ENCODE results near the gene CDH13.

The CDH13 gene

DNA sequence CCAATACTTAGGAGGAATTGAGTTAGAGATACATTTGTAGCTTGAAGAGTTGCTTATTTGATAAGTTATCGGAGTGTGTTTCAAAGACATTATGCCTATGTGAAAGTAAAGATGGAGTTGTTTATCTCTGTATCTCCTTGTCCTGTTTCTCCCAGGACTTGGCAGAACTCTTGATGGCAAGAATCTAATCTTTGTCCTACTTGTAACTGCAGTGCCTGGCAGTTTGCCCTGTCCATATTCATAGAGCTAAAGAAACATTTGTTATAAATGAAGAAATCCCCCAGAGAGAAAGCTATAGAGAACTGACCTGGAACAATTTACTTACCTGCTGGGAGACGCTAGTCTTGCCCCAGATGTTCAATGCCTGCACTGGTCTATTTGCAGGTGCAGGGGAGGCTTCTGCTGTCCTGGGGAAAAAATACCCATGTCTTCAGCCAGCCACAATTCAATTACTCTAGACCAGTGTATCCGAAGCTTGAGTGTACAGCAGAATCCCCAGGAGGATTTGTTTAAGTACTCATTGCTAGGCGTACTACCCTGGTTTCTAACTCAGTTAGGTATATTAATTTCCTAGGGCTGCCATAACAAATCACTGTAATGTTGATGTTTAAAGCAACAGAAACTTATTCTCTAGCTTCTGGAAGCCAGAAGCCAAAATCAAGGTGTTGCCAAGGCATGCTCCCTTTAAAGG lies 771.0 kb downstream of the CDH13 start:
- no peak for DNase-seq

DNA sequence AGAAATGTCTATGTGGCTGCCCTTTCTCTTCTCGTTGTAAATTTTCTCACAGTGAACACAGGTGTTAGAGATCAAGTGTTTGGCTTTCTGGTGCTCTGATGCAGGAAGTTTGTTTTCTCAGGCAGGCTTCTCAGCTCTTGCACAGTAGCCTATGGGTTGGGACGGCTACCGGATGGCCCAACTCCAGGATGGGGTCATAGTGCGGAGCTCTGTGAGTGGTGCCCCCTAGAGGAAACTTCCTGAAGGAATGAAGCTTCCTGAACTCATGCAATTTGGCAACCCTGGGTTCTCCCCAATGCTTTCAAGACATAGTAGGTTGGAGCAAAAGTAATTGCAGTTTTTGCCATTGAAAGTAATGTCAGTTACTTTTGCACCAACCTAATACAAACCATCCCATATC lies 773.5 kb downstream of the CDH13 start:
- no peak for DNase-seq

DNA sequence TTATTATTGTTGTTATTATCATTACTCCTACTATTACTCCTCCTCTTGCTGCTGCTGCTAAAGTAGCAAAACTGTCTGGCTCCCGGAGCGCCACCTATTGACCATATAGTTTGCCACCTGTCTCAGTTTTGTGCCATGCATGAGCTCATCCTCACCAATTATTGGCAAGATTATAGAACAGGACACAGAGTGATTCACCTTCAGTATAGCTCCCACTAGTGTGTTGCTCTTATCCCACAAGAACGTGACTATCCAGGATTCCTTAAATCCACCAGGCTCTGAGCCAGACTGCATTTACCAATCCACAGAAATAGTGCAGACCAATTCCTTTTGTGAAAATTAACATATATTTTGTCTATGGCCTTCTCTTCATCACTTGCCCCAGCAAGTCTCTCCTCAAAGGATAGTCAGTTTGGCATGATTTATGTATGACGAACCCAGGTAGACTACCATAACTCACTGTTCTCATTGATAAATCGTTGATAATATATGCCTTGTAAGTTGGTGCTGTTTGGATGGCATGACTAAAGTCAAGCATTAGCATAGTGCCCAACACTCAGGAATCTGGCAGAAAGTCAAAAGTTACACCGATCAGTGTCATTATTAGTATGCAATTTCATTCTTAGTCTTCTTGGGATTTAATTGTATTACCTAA lies 775.5 kb downstream of the CDH13 start:
- DNase-seq, result no peak

DNA sequence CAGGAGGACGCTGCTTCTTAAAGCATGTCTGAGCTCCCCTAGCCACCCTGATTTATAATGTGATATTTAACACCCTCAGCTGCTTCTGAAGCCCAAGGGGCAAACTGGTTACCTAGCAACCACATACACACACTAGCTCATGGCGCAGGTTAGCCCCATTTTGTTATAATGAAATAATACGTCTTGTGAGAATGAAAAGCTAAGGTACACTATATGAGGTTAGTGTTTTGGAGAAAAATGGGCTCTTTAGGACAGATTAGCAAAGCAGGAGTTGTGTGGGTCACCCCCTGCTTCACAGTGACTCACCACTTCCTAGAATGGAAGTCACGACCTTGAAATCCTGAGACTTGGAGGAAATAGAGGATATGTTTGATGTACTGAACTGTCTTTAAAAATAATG lies 776.2 kb downstream of the CDH13 start:
- DNase-seq, result no peak

DNA sequence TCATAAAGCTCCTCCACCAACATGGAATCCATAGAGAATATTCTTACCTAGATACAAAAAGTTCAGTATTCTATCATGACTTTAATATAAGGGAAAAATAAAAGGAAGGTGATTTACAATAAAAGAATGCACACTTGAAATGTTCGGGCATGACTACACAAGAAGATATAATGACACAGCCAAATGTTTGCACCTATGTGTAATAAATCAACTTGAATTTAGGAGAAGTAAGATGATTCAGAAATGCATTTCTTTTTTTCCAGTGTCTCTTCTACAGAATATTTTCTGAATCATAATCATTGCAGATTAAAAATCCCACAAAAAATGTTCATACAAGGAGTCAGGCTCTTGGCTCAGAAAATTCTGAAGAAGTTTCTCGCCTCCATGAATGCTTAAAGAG lies 777.0 kb downstream of the CDH13 start:
- DNase-seq, result no peak

DNA sequence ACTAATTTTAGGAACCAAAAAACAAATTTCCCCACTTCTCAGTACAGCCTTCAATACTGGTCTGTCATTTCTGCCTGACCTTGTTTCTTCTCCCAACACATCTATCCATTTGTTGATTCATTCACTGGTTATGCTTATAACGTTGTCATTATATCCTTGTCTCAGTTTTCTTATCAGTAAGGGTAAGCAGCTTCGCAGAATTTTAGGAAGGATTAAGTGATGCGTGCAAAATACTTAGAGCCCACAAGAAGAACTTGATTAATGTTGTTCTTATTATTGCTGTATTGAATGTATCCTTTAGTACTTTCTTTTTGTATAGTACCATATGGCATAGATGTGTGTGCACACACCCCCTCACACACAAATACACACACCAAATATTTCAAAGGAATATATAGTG lies 777.5 kb downstream of the CDH13 start:
- DNase-seq, result no peak

DNA sequence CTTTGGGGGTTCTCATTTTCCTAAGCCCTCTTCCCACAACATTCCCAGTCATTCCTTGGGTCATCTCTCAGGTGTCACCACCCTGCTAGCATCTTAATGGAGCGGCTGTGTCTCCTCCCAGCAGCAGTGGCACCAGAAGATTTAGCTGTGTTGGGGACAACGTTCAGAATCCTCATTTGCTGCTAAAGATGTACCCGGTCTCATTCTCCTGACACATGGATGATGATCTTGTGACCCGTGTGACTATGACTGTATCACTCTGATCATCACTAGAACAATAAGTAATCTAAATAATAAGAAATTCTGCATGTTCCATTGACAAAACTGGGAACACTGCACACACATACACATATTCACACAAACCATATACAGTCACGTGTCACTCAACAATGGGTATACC lies 781.2 kb downstream of the CDH13 start:
- DNase-seq, result no peak

DNA sequence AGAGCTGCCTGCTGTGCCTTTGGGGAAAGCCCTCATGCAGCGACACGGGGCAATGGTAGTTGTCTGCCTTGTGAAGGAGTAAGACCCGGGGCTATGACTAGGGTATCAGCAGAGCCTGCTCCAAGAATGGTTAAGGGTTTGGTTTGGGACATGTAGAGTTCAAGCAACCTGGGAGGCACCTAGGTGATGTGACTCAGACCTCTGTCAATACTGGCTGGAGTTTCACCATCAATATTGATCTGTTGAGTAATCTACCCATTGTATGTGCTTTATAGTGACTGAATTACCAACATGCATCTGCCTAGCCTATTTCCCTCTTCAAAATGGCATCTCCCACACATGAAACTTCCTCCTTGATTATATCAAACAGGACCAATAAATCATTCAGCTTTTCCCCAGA lies 782.6 kb downstream of the CDH13 start:
- DNase-seq, result no peak

DNA sequence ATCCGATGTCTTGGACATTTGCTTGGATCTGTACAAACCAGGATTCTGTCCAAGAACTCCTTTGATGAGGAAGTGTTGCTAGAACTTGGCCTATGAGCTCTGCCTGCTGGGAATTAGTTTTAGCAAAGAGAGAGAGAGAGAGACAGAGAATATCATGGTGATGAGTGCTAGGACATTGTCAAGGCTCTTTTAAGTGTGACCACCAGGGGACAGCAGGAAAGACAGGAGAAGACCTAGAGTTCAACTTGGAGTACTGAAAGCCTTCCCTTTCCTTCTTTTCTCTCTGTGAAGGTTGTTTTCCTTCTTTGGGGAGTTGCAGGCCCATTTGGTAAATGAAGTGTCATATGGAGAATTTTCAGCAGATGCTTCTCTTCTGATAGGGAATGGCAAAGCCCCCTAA lies 791.8 kb downstream of the CDH13 start:
- no peak for DNase-seq

DNA sequence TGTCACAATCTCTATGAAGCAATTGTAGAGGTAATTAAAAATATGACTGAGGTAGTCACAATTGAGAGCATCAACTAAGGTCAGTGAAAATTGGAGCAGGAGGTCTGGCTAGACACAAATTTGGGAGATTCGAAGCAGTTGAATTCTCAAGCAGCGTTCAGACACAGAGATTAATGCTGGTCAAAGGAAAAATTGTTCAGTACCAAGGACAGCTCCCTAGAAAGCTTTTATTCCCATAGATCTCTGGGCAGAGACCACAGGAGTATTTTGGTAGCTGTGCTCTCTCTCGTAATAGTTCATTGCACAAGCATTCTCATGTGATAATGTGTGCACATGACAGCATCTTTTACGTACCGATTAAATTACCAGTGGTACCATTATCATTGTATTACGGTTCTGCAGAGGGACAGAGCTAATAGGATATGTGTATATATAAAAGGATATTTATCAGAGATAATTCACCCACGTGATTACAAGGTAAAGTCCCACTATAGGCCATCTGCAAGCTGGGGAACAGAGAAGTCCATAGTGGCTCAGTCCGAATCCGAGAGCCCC lies 793.5 kb downstream of the CDH13 start:
- DNase-seq, result no peak

DNA sequence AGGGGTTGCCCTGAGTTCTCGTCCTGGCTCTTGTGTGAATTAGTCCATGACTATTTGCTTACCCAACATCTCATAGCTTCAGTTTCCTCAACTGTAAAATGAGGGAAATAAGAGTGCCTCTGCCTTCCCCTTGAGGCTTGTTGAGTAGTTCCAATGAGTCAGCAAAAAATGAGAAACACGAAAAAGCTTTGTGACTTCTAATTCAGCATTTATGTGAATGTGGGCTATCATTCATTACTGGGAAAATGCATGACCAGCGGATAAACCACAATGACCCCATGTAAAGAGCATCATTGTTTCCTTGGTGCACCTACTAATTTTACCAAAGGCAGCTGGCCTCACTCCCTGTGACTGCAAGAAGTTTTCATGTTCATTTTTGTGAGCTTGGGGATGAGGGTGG lies 806.4 kb downstream of the CDH13 start:
- DNase-seq, result no peak

DNA sequence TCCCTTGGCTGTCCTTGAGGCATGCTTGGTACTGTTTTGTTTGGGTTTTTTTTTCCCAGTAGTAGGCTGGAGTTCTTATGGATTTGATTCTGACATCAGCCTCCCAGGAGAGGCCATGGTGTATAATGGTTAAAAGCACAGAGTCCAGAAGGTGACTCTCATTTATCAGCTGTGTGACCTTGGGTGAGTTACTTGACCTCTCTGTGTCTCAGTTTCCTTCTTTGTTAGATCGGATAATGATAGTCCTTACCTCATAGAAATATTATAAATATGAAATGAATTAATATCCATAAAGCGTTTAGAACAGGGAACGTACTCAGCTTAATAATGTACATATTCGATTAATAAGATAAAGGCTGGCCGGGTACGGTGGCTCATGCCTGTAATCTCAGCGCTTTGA lies 810.3 kb downstream of the CDH13 start:
- DNase-seq, result no peak

DNA sequence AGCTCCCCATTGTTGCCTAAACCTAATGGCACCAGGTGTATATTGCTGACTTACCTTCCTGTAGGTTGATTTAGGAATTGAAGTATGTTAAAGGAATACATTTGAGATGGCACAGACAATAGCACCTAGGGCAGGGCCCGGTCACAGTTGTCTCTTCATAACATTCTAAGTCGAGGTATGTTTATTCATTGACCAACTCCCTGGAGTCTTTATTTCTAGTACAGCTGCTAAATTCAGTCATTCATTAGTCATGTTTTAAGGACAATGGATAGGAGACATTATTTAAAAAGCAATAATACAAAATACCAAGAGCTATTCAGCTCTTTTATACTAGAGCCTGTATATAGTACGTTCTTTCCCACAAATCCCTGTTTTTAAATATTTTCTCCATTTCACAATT lies 811.6 kb downstream of the CDH13 start:
- no peak for DNase-seq

DNA sequence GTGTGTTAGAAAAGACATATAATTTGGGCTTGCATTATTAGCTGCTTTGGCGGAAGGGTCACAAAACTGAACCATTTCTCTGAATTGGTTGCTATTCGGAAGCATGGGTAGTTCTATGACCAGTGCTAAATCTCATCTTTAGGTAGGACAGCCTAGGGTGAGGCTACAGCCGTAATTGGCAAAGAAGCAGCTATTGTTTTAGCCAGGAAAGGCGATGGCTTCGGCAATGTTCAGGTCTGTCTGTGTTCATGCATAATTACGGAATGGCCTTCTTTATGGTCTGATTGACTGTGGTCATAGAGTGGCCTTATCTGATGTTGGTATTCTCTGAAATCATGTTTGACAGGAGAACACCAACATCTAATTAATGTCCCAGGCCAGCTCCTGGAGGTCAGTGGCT lies 812.6 kb downstream of the CDH13 start:
- DNase-seq, result no peak

DNA sequence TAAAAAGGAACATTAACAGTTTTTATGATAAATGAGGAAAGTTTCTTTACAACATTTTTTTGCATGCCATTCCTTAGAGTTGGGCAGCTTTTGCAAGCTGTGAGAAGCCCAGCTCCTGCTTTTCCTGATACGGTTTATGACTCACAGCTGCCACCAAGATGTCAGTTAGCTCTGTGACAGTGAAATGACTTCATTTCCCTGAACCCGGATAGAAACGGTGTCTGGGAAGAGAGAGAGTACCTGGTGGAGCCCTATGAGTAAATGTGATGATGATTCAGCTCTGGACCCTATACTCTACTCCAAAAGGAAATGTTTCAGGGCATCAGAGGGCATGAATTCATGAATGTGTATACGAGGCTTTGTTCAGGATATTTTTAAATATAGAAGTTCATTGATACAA lies 814.7 kb downstream of the CDH13 start:
- no peak for DNase-seq

DNA sequence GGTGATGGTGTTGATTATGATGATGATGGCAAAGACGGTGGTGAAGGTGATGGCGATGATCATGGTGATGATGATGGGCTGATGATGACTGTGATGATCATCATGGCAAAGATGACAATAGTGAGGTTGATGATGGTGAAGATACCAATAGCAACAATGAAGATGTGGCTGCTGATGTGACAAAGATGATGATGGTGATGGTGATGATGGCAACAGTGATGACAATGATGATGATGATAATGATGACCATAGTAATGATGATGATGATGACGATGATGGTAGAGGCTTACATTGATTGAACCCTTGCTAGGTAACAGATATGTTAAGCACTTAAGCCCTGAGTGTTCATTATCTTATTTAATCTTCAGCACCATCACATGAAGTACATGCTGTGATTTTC lies 817.2 kb downstream of the CDH13 start:
- no peak for DNase-seq

DNA sequence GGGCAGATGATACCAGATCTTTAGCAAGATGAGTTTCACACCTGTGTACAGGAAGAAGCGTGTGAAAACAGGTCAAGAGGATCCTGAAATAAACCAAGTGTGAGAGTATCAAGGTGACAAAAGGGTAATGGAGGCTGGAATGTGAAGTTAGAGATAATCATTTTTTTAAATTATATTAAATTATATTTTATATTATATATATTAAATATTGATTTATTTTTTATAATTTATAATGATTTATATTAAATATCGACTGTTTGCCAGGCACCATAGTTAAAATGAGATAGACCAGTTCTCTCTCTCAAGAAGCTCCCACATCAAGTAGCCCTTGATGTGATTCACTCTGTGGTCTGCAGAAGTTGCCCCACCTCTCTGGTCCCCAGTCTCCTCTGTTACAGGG lies 820.8 kb downstream of the CDH13 start:
- DNase-seq, result no peak

DNA sequence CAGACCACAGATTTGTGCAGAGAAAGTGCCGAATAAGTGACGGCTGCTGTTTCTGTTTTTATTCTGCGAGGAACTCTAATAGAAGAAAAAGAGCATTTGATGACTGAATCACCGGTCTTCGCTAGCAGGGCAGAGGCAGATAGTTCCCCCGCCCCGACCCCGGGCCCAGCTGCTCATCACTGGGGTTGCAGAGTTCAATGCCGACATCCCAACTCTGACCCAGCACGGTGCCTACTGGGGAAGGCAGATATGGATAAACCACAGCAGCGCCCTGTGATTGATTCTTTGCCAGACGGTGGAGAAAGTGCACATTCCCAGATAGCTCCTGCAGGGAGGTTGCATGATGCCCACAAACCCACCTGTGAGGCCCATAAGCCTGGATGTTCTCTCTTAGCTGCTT lies 823.1 kb downstream of the CDH13 start:
- no peak for DNase-seq

DNA sequence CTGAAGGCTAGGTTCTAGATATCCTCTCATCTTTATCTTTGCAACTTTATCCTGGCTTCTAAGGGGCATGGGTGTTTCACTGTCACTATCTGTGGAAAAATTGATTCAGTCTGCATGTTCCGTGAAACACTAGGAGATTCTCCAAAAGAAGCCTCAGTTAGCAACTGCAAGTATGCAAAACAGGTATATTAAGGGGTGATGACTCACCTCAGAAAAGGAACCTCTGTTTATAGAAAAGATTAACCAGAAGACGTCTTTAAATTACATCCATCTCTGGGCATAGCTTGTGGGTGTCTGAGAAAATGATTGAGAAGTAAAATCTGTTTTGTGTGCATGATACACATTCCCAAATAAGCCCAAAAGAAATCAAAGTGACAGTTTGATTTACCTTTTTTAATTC lies 827.2 kb downstream of the CDH13 start:
- DNase-seq, result no peak

DNA sequence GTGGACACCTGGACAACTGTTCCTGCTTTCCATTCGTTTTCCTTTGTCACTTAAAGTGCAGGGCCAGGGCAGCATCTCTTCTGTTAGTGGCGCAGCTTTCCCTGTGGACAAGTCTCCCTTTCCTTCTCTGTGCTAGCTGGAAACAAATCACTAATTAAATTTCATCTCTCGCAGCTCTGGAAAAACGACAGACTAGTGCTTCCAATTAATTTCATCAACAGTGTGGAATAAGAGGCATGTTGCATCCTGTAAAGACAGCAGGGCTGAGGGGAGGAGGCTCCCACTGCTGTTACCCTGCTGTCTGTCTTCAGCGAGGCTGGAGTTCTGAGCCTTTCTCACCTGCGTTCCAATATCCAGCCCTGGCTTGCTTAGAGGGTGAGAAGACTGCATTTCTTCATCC lies 828.9 kb downstream of the CDH13 start:
- no peak for DNase-seq

DNA sequence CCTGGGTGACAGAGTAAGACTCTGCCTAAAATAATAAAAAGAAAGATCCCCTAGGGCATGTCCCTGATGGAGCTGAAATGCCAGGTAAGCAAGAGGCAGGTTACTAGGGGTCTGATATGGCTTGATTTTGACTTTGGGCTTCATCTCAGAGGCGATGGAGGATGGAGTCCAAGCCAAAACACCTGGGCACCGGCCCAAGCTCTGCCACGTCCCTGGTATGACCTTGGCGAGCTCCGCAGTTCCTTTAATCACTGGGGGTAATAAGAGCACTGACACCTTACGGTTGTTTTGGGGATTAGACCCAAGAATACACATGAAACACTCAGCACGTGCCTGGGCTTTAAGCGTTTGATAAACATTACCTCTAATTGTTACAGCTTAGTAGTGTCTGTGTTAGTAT lies 830.2 kb downstream of the CDH13 start:
- DNase-seq, result no peak

DNA sequence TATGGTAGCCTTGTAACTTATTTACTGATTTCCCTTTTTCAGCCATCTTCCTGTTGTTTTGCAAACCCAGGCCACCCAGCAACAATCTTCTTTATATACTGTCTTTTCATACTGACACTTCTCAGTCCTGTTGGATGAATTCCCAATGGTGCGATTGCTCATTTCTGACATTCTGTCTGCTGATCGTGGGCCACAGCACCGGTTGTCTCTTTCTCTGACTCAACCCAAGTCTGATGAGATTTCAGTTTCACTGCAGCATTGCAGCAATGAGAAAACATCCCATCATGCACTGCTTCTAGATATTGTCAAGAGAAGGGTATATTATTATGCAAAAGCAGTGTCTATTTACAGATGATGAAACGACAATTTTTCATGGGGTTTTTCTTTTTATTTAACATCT lies 831.8 kb downstream of the CDH13 start:
- no peak for DNase-seq

DNA sequence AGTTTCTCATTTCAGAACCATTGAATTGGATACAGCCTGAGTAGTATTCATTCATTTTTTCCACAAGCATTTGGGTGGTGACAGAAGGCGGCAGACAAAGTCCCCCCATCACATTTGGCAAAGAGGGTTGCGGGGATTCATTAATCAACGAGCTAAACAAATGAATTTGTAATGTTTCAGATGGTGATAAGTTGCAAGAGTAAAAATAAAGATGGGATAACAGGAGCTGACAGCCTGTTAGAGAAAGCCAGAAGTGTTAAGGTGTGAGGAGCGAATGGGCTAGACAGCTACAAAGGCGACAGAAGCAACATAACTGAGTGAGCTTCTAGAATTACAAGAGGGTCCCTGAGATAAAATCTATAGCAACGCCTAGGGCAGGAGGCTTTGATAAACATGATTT lies 838.2 kb downstream of the CDH13 start:
- DNase-seq, result no peak

DNA sequence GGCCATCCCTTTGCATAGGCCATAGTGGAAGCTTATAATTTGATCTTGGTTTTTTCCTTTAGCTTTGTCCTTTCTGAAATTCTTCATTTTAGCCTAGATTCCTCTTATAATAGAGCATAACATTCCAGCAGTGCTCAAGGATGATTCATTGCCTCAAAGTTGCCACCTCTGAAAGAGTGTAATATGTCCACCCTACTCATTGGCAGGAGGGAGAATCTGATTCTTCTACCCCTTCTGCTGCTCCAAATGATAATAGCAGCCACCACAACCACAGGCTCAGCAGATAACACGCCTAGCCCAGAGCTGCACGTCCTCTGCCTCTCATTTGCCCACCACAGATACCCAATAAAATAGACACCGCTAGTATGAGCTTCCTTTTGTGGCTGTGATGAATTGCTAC lies 843.6 kb downstream of the CDH13 start:
- DNase-seq, result no peak

All from NK-92 treated with Interleukin-12 subunit alpha and Interleukin-12 subunit beta, amount 100 ng/mL, for 24 hours (cell line).